OCI-LY1 (cell line): ENCODE results near the gene SKOR2.

Experiments
- H2AFZ ChIP-seq: fragments of 200-600 bp; sonication (generic), shearing (Covaris generic); 2 replicates; pipeline ENCODE4 v1.6.0; 2014; ENCODE audit warnings: antibody characterized with exemption, mild to moderate bottlenecking, low read length
- H3F3A ChIP-seq: fragments of 200-600 bp; sonication (generic), shearing (Covaris generic); 2 replicates; pipeline ENCODE4 v1.6.0; 2014; ENCODE audit warnings: mild to moderate bottlenecking, antibody characterized with exemption, low read length, moderate library complexity; ENCODE audit not compliant: insufficient read depth
- H3K27ac ChIP-seq: fragments of 200-600 bp; sonication (generic); 2 replicates; pipeline ENCODE4 v1.5.1; 2014; ENCODE audit warnings: low read length, mixed run types, mild to moderate bottlenecking, low read depth; ENCODE audit not compliant: poor library complexity, severe bottlenecking
- H3K27me3 ChIP-seq: fragments of 200-600 bp; sonication (generic); 2 replicates; pipeline ENCODE4 v1.6.0; 2014; ENCODE audit warnings: antibody characterized with exemption, mild to moderate bottlenecking, low read length, moderate library complexity; ENCODE audit not compliant: insufficient read depth
- H3K36me3 ChIP-seq: fragments of 200-600 bp; sonication (generic); 2 replicates; pipeline ENCODE4 v1.6.1; 2014; ENCODE audit warnings: mild to moderate bottlenecking, antibody characterized with exemption, low read length, moderate library complexity, mixed read lengths; ENCODE audit not compliant: insufficient read depth
- H3K4me1 ChIP-seq: fragments of 200-600 bp; sonication (generic); 2 replicates; pipeline ENCODE4 v1.5.1; 2014; ENCODE audit warnings: mild to moderate bottlenecking, low read length, moderate library complexity; ENCODE audit not compliant: insufficient read depth, severe bottlenecking
- H3K4me2 ChIP-seq: fragments of 200-600 bp; sonication (generic), shearing (Covaris generic); 2 replicates; pipeline ENCODE4 v1.6.1; 2014; ENCODE audit warnings: low read length
- H3K4me3 ChIP-seq: fragments of 200-600 bp; sonication (generic); 2 replicates; pipeline ENCODE4 v1.5.1; 2014; ENCODE audit warnings: low read length, low read depth, mild to moderate bottlenecking, mixed read lengths; ENCODE audit not compliant: poor library complexity, severe bottlenecking
- H3K79me2 ChIP-seq: fragments of 200-600 bp; shearing (Covaris generic); 2 replicates; pipeline ENCODE4 v1.6.1; 2016; ENCODE audit warnings: mixed run types, low read length, mixed read lengths; ENCODE audit not compliant: insufficient read depth
- H3K9ac ChIP-seq: fragments of 200-600 bp; sonication (generic), shearing (Covaris generic); 2 replicates; pipeline ENCODE4 v1.6.1; 2014; ENCODE audit warnings: mild to moderate bottlenecking, low read length, mixed read lengths
- H3K9me2 ChIP-seq: fragments of 200-600 bp; sonication (generic), shearing (Covaris generic); 2 replicates; pipeline ENCODE4 v1.6.1; 2014; ENCODE audit warnings: low read depth, mild to moderate bottlenecking, low read length, mixed read lengths
- H3K9me3 ChIP-seq: fragments of 200-600 bp; shearing (Covaris generic); 2 replicates; pipeline ENCODE4 v1.6.1; 2014; ENCODE audit warnings: low read length, mixed read lengths
- H4K20me1 ChIP-seq: fragments of 200-600 bp; sonication (generic), shearing (Covaris generic); 2 replicates; pipeline ENCODE4 v1.6.0; 2016; ENCODE audit warnings: mild to moderate bottlenecking, low read length; ENCODE audit not compliant: insufficient read depth
- EZH2 ChIP-seq: fragments of 200-600 bp; sonication (generic), shearing (Covaris generic); IDR thresholded peaks from 2 replicates; pipeline ENCODE4 v1.8.0; 2017; ENCODE audit warnings: borderline replicate concordance, mixed run types, mild to moderate bottlenecking, antibody characterized with exemption, low read length, moderate library complexity, mixed read lengths
- TF ChIP-seq, protein P1 (sequence below): fragments of 200-600 bp; sonication (generic), shearing (Covaris generic); IDR thresholded peaks from 2 replicates; pipeline ENCODE4 v1.5.1; 2017; ENCODE audit warnings: mild to moderate bottlenecking, antibody characterized with exemption, low read length, moderate library complexity, mixed read lengths

Gene SKOR2

DNA sequence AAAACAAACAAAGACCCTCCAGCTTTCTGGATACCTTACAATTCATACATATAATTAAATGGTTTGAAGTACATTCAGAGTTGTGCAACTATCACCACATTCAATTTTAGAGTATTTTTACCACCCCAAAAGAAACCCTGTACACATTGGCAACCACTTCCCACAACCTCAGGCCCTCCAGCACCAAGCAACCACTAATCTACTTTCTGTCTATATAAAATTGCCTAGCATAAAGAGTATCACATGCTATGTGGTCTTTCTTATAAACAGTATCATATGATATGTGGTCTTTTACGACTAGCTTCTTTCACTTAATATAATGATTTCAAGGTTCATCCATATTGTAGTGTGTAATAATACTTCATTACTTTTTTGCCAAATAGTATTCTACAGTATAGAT lies 82.5 kb downstream of the SKOR2 start:
- H2AFZ ChIP-seq, result no peak overlapping the region
- H4K20me1 ChIP-seq, result no peaks in the 10 kb centered on the region
- no peak overlapping the region for H3K4me3 ChIP-seq
- peaks cover 7% of the 10 kb centered on the region for H3K4me1 ChIP-seq
- H3K9ac ChIP-seq, result no peak overlapping the region
- TF ChIP-seq EZH2, result no peak
- TF ChIP-seq, protein P1, sequence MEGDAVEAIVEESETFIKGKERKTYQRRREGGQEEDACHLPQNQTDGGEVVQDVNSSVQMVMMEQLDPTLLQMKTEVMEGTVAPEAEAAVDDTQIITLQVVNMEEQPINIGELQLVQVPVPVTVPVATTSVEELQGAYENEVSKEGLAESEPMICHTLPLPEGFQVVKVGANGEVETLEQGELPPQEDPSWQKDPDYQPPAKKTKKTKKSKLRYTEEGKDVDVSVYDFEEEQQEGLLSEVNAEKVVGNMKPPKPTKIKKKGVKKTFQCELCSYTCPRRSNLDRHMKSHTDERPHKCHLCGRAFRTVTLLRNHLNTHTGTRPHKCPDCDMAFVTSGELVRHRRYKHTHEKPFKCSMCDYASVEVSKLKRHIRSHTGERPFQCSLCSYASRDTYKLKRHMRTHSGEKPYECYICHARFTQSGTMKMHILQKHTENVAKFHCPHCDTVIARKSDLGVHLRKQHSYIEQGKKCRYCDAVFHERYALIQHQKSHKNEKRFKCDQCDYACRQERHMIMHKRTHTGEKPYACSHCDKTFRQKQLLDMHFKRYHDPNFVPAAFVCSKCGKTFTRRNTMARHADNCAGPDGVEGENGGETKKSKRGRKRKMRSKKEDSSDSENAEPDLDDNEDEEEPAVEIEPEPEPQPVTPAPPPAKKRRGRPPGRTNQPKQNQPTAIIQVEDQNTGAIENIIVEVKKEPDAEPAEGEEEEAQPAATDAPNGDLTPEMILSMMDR, result no peak
- H3K9me3 ChIP-seq, result no peaks in the 10 kb centered on the region
- no peaks in the 10 kb centered on the region for H3K27me3 ChIP-seq
- H3K79me2 ChIP-seq, result peaks cover 48% of the 10 kb centered on the region
- no peaks in the 10 kb centered on the region for H3K36me3 ChIP-seq
- no peaks in the 10 kb centered on the region for H3F3A ChIP-seq
- no peak overlapping the region for H3K4me2 ChIP-seq
- H3K27ac ChIP-seq, result no peak overlapping the region
- H3K9me2 ChIP-seq, result no peaks in the 10 kb centered on the region

DNA sequence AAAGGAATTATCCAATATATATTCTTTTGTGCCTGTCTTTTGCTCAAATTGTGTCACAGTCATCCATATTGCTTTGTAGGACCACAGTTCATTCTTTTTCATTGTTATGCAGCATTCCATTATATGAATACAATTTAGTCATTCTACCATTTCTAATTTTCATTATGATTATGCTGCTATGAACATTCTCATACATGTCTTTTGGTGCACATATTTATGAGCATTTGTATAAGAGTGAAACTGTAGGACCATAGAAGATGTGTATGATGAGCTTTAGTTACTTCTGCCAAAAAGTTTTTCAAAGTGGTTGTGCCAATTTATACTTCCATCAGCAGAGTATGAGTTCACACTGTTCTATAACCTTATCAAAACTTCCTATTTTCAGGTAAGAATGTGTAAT lies 83.0 kb downstream of the SKOR2 start:
- peaks cover 48% of the 10 kb centered on the region for H3K79me2 ChIP-seq
- no peaks in the 10 kb centered on the region for H3K27me3 ChIP-seq
- TF ChIP-seq EZH2, result no peak
- TF ChIP-seq, protein P1, result no peak
- no peaks in the 10 kb centered on the region for H4K20me1 ChIP-seq
- no peaks in the 10 kb centered on the region for H3K36me3 ChIP-seq
- no peak overlapping the region for H2AFZ ChIP-seq
- H3K4me2 ChIP-seq, result no peak overlapping the region
- no peak overlapping the region for H3K27ac ChIP-seq
- no peaks in the 10 kb centered on the region for H3K9me2 ChIP-seq
- H3F3A ChIP-seq, result no peaks in the 10 kb centered on the region
- H3K9me3 ChIP-seq, result no peaks in the 10 kb centered on the region
- H3K4me1 ChIP-seq, result peaks cover 11% of the 10 kb centered on the region
- no peak overlapping the region for H3K9ac ChIP-seq
- H3K4me3 ChIP-seq, result no peak overlapping the region

DNA sequence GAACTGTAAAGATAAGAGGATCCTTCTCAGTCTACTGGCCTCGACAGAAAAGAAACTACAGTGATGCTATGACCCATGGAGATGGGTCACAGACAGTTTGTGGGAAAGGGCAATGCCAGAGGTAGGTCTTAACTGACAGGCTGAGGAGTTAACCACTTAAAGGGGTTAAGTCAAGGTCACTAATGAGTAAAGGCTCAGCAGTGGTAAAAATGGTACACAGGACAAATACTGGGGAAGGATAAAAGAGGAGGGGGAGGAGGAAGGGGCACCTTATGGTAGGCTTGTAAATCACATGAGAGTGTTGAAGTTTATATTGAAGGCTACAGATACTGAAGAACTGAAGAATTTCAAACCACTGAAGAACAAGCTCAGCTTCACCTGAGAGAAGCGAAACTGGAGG lies 85.2 kb downstream of the SKOR2 start:
- no peak overlapping the region for H3K9ac ChIP-seq
- no peak for TF ChIP-seq EZH2
- TF ChIP-seq, protein P1, result no peak
- no peak overlapping the region for H3K4me2 ChIP-seq
- no peaks in the 10 kb centered on the region for H3K9me3 ChIP-seq
- H3K9me2 ChIP-seq, result no peaks in the 10 kb centered on the region
- no peaks in the 10 kb centered on the region for H3F3A ChIP-seq
- H4K20me1 ChIP-seq, result no peaks in the 10 kb centered on the region
- no peaks in the 10 kb centered on the region for H3K36me3 ChIP-seq
- peaks cover 10% of the 10 kb centered on the region for H3K4me1 ChIP-seq
- H3K79me2 ChIP-seq, result peaks cover 57% of the 10 kb centered on the region
- no peaks in the 10 kb centered on the region for H3K27me3 ChIP-seq
- H3K4me3 ChIP-seq, result no peak overlapping the region
- H3K27ac ChIP-seq, result no peak overlapping the region
- H2AFZ ChIP-seq, result no peak overlapping the region
